Activated naive CD4-positive, alpha-beta T cell treated with anti-CD3 and anti-CD28 coated beads, Interleukin-2, amount 10 ng/mL, durations not matched to agents 7 days and 5 days (primary cell): ENCODE results near the gene CTDSPL.
"Not testable (repeated sequence)": the region's sequence is repeated elsewhere in the genome, so short reads cannot be mapped to it uniquely, and the experiment has no call there.

Experiments
- CTCF ChIA-PET: fragments of 350-600 bp; sonication (Branson Sonifier 250); formaldehyde crosslinking; loops from one replicate; lab custom pipeline; 2021; ENCODE audit warnings: antibody characterized with exemption; lab: Charles Lee
- DNase-seq: peaks from one replicate; pipeline ENCODE4 v3.0.0-alpha.2; 2020
- H3K27ac Mint-ChIP-seq: one replicate; pipeline ENCODE4 v1.8.0; 2021; ENCODE audit warnings: mild to moderate bottlenecking, moderate library complexity, mixed read lengths
- H3K27me3 Mint-ChIP-seq: one replicate; pipeline ENCODE4 v1.8.0; 2021; ENCODE audit warnings: mild to moderate bottlenecking, mixed read lengths
- H3K36me3 Mint-ChIP-seq: one replicate; pipeline ENCODE4 v1.8.0; 2021; ENCODE audit warnings: mixed read lengths
- H3K4me1 Mint-ChIP-seq: one replicate; pipeline ENCODE4 v1.8.0; 2021; ENCODE audit warnings: mixed read lengths
- H3K4me3 Mint-ChIP-seq: one replicate; pipeline ENCODE4 v1.8.0; 2021; ENCODE audit warnings: mild to moderate bottlenecking, moderate library complexity, mixed read lengths
- H3K9me3 Mint-ChIP-seq: one replicate; pipeline ENCODE4 v1.8.0; 2021; ENCODE audit warnings: mixed read lengths

CTDSPL gene

GRCh38 chr3:37861620-37862041, at the start of gene CTDSPL:
Gene CTDSPL (plus strand): TSS chr3:37861880. CDS start chr3:37862200, 320 bp downstream.
- Mint-ChIP-seq H3K36me3 (no peaks in the 10 kb centered on the region), H3K9me3 (no peaks in the 10 kb centered on the region), H3K27ac (peak within 1 kb of the TSS; percentile 42), H3K27me3 (peaks cover 48% of the 10 kb centered on the region), H3K4me1 (peaks cover 19% of the 10 kb centered on the region), H3K4me3 (peak within 1 kb of the TSS; percentile 78)
- CTCF ChIA-PET: no interaction called here
- DNase-seq: peak; percentile 51

DNA sequence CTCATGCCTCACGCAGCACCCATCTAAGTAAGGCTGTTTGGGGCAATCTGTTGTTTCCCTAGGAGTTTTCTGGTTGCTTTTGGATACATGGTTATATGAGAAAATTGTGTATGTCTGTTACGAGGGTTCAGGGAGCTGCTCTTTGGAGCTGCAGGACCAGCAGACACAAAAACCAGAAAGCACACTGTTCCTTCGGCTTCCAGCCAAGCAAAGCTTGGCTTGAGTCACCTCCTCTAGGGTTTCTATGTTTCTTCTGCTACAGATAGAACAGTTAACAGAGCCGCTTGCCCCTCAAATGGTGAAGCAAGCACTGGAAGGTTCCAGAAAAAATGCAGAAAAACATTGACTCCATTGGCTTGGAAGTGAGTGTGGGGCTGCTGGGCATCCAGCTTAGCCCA, 49.2 kb upstream of the CTDSPL start:
- Mint-ChIP-seq H3K27me3 (peaks cover 23% of the 10 kb centered on the region), H3K9me3 (no peaks in the 10 kb centered on the region), H3K4me1 (no peaks in the 10 kb centered on the region), H3K27ac (no peak overlapping the region), H3K4me3 (no peak overlapping the region), H3K36me3 (no peaks in the 10 kb centered on the region)
- CTCF ChIA-PET: interaction anchor here (1.2 kb wide), 1 partner anchor 10 kb away, joined by 3 read pairs; no protein-coding TSS in a partner anchor
- DNase-seq: no peak

- Mint-ChIP-seq H3K27me3 (peaks cover 15% of the 10 kb centered on the region), H3K4me3 (no peak overlapping the region), H3K9me3 (no peaks in the 10 kb centered on the region), H3K4me1 (no peaks in the 10 kb centered on the region), H3K27ac (no peak overlapping the region), H3K36me3 (no peaks in the 10 kb centered on the region)
- DNase-seq: no peak
- CTCF ChIA-PET: interaction anchor here (1.2 kb wide), 1 partner anchor 10 kb away, joined by 3 read pairs; no protein-coding TSS in a partner anchor
Observed at GRCh38 chr3:37813403-37813802, 48.3 kb upstream of the CTDSPL start.

GRCh38 chr3:37814547-37814946, 47.1 kb upstream of the CTDSPL start:
- CTCF ChIA-PET: interaction anchor here (1.4 kb wide), 1 partner anchor 15 kb away, joined by 4 read pairs; no protein-coding TSS in a partner anchor
- Mint-ChIP-seq H3K9me3 (no peaks in the 10 kb centered on the region), H3K4me3 (no peak overlapping the region), H3K4me1 (no peaks in the 10 kb centered on the region), H3K27ac (no peak overlapping the region), H3K27me3 (peaks cover 15% of the 10 kb centered on the region), H3K36me3 (no peaks in the 10 kb centered on the region)
- DNase-seq: no peak

DNA sequence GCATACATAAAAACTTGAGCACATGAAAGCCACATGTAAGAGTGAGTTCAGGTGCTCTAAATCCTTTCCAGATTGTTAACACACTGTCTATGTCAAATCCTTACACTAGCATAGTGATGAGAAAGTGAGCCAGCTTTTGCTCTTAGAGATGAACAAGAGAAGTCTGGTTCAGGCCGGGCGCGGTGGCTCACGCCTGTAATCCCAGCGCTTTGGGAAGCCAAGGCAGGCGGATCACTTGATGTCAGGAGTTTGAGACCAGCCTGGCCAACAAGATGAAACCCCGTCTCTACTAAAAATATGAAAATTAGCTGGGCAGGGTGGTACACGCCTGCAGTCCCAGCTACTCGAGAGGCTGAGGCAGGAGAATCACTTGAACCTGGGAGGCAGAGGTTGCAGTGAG, 46.5 kb upstream of the CTDSPL start:
- not testable (repeated sequence) for H3K36me3 Mint-ChIP-seq

DNA sequence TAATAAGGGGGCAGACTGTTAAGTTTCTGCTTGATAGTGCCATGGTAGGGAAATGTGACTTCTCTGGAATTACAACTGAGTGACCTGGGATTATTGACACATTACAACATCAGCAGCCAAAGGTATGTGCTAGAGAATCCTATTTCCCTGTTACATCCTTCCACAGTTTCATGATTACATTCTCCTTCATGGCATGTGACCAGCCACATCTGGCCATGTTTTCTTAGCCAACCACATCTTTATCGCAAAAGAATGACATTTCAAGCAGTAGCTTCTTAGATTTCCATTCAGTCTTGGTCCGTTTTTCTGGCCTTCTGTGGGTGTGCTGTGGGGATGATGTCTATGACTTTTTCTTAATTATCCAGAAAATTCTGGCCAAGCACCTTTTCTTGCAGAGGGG, 45.4 kb upstream of the CTDSPL start:
- H3K4me1 Mint-ChIP-seq: no peaks in the 10 kb centered on the region
- no peaks in the 10 kb centered on the region for H3K36me3 Mint-ChIP-seq
- CTCF ChIA-PET: interaction anchor here (0.9 to 1.0 kb wide), 2 partner anchors 11 to 24 kb away, joined by 3 read pairs; no protein-coding TSS in a partner anchor
- H3K4me3 Mint-ChIP-seq: no peak overlapping the region
- DNase-seq: no peak
- peaks cover 15% of the 10 kb centered on the region for H3K27me3 Mint-ChIP-seq
- H3K9me3 Mint-ChIP-seq: no peaks in the 10 kb centered on the region
- H3K27ac Mint-ChIP-seq: no peak overlapping the region

More for the DNA sequence above, 46.5 kb upstream of the CTDSPL start:
- not testable (repeated sequence) for H3K27ac Mint-ChIP-seq, H3K4me1 Mint-ChIP-seq, DNase-seq, H3K9me3 Mint-ChIP-seq, H3K4me3 Mint-ChIP-seq
- peaks cover 15% of the 10 kb centered on the region for H3K27me3 Mint-ChIP-seq
- CTCF ChIA-PET: interaction anchor here (1.0 to 1.4 kb wide), 2 partner anchors 15 to 23 kb away, joined by 3 to 4 read pairs; no protein-coding TSS in a partner anchor

DNA sequence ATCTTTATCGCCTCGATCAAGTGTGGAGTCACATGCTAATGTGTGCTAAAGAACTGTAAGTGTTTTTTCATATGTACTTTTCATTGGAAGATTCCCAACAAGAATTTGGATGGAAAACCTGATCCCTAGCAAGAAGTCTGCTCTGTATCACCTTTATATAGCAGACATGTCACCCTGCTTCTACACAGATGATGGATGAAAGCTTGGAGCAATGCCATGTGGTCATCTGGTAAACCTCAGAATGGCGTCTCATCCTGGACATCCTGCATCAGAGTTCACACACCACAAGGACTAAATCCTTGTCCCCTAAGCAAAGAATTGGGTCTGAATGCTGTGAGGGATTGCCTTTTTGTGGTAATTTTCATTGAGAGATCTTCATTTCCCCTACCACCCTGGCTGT, 42.1 kb upstream of the CTDSPL start:
- Mint-ChIP-seq H3K9me3 (no peaks in the 10 kb centered on the region), H3K36me3 (no peaks in the 10 kb centered on the region), H3K27me3 (peaks cover 13% of the 10 kb centered on the region), H3K27ac (no peak overlapping the region), H3K4me3 (no peak overlapping the region), H3K4me1 (no peaks in the 10 kb centered on the region)
- CTCF ChIA-PET: no interaction called here
- DNase-seq: no peak

DNA sequence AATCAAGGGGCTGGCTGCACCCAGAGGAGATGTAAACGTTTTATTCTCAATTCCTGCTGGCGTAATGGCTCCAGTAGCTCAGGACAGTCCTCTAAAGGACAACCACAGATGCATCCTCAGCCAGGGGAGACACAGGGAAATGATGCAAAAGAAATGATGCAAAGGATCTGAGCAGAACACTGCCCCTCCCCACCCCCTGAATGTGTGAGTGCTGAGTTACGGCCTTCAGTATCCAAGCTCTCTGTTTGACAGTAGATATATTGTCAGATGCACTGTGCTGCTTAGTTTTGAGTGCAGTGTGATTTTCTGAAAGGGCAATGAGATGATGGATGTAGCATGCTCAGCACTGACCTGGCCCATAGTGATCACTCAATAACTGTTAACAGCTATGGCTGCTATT, 41.4 kb upstream of the CTDSPL start:
- Mint-ChIP-seq H3K27me3 (peaks cover 13% of the 10 kb centered on the region), H3K27ac (no peak overlapping the region), H3K4me1 (no peaks in the 10 kb centered on the region), H3K9me3 (no peaks in the 10 kb centered on the region), H3K36me3 (no peaks in the 10 kb centered on the region), H3K4me3 (no peak overlapping the region)
- no peak for DNase-seq
- CTCF ChIA-PET: no interaction called here

- no peak for DNase-seq
- Mint-ChIP-seq H3K4me3 (no peak overlapping the region), H3K4me1 (no peaks in the 10 kb centered on the region), H3K36me3 (no peaks in the 10 kb centered on the region), H3K27ac (no peak overlapping the region), H3K9me3 (no peaks in the 10 kb centered on the region), H3K27me3 (peaks cover 13% of the 10 kb centered on the region)
- CTCF ChIA-PET: no interaction called here
Observed at GRCh38 chr3:37823189-37823588, 38.5 kb upstream of the CTDSPL start.

DNA sequence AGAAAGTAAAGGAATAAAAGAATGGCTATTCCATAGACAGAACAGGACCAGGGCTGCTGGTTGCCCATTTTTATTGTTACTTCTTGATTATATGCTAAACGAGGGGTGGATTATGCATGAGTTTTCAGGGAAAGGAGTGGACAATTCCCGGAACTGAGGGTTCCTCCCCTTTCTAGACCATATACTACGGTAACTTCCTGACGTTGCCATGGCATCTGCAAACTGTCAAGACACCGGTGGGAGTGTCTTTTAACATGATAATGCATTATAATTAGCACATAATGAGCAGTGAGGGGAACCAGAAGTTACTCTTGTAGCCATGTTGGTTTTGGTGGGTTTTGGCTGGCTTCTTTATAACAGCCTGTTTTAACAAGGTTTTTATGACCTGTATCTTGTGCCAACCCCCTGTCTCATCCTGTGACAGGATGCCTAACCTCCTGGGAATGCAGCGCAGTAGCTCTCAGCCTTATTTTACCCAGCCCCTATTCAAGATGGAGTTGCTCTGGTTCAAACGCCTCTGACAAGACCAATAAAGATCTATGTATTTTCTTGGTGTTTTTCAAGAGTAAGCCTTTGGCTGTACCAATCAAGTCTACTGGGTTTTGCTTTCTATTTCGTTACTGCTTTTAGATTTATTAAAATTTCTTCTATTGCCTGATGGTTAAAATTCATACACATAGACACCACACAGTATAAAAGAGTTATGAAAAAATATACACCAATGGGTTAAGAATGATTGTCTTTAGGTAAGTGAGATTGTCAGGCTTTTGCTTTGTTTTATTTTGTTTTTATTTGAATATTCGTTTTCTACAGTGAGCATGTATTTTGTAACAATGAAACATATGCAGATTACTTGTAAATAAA, 37.4 kb upstream of the CTDSPL start:
- Mint-ChIP-seq H3K27ac (no peak overlapping the region), H3K4me3 (no peak overlapping the region), H3K27me3 (peaks cover 14% of the 10 kb centered on the region), H3K4me1 (no peaks in the 10 kb centered on the region), H3K36me3 (no peaks in the 10 kb centered on the region), H3K9me3 (no peaks in the 10 kb centered on the region)
- no peak for DNase-seq
- CTCF ChIA-PET: no interaction called here

DNA sequence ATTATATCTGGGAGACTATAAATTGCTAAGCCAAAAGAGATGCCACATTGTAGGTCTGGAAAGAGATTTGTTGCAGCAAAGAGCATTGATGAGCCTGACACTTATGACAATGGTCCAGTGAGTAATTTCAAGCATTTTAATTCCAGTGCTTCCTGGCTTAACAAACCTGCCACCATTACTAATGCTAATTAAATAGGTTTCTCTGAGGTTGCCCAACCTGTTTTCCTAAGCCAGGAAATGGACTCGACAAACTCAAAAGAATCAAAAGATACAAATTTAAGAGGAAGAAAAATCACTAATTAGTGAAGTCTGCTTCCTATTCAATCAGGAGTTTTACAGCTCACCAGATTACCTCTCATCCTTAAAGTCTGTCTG, 36.7 kb upstream of the CTDSPL start:
- H3K27me3 Mint-ChIP-seq: peaks cover 14% of the 10 kb centered on the region
- CTCF ChIA-PET: no interaction called here
- H3K4me1 Mint-ChIP-seq: no peaks in the 10 kb centered on the region
- H3K4me3 Mint-ChIP-seq: no peak overlapping the region
- no peaks in the 10 kb centered on the region for H3K36me3 Mint-ChIP-seq
- DNase-seq: no peak
- H3K27ac Mint-ChIP-seq: no peak overlapping the region
- no peaks in the 10 kb centered on the region for H3K9me3 Mint-ChIP-seq

GRCh38 chr3:37825744-37826400, 35.8 kb upstream of the CTDSPL start:
- DNase-seq: no peak
- Mint-ChIP-seq H3K4me3 (no peak overlapping the region), H3K27ac (no peak overlapping the region), H3K4me1 (no peaks in the 10 kb centered on the region), H3K9me3 (no peaks in the 10 kb centered on the region), H3K36me3 (no peaks in the 10 kb centered on the region), H3K27me3 (peaks cover 14% of the 10 kb centered on the region)
- CTCF ChIA-PET: no interaction called here

DNA sequence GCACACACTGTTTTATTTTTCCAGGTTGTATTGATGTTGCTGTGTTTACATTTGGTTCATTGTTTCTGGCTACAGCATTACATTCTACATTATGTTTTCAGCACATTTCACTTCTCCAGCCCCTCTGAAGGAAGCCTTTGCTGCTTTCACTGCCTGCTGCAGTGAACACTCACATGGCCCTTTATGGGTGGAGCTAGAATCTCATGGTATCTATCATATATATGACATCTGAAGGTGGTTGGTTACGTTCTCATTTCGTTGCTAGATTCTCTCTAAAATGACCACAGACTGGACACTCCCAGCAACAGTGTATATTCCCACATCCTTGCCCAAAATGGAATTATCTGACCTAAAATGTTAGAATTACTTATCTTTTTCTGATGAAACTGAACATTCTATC, 35.2 kb upstream of the CTDSPL start:
- Mint-ChIP-seq H3K27ac (no peak overlapping the region), H3K4me3 (no peak overlapping the region), H3K27me3 (peaks cover 13% of the 10 kb centered on the region), H3K9me3 (no peaks in the 10 kb centered on the region), H3K4me1 (no peaks in the 10 kb centered on the region), H3K36me3 (no peaks in the 10 kb centered on the region)
- DNase-seq: no peak
- CTCF ChIA-PET: no interaction called here

DNA sequence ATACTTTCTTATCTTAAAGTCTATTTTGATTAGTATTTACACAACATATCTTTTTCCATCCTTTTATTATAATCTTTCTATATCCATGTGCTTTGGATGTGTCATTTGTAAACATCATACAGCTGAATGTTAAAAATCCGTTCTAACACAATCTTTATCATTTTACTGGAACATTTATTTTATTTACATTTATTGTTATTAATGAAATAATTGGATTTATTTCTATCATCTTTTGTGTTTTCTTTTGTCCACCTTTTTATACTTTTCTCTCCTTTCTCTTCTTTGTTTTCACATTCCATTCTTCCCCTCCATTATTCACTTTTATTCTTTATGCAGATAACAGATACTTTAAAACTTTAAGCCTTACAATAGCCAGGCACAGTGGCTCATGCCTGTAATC, 34.7 kb upstream of the CTDSPL start:
- H3K9me3 Mint-ChIP-seq: no peaks in the 10 kb centered on the region
- H3K4me3 Mint-ChIP-seq: no peak overlapping the region
- H3K27ac Mint-ChIP-seq: no peak overlapping the region
- CTCF ChIA-PET: no interaction called here
- no peaks in the 10 kb centered on the region for H3K36me3 Mint-ChIP-seq
- DNase-seq: no peak
- peaks cover 9% of the 10 kb centered on the region for H3K27me3 Mint-ChIP-seq
- H3K4me1 Mint-ChIP-seq: no peaks in the 10 kb centered on the region
